ENCODE data around the gene LHB. TPM values are rescaled to one million over a fixed set of nuclear protein-coding genes. Genes with fewer than 3 reads are reported as not detected.
A peak's percentile ranks its signal among the peaks of the same experiment; 100 is the strongest.

The LHB gene
- total RNA-seq, 1 experiment from 2014 or later = not detected

- Histone ChIP-seq H3K9me2 (replicated peaks; ENCODE audit: low read length) (no peaks in the 10 kb centered on the region), H3K9ac (ENCODE audit: low read length) (no peak overlapping the region), H3K27me3 (ENCODE audit: low read length) (no peaks in the 10 kb centered on the region), H3K4me2 (ENCODE audit: low read length) (no peak overlapping the region), H3K4me3 (ENCODE audit: low read length) (no peak overlapping the region), H3K27ac (ENCODE audit: low read length) (no peak overlapping the region), H3K36me3 (ENCODE audit: low read depth, low read length) (no peaks in the 10 kb centered on the region), H3F3A (ENCODE audit: low read length, unreplicated experiment) (no peaks in the 10 kb centered on the region), H4K20me1 (ENCODE audit: low read length) (no peaks in the 10 kb centered on the region), H3K4me1 (ENCODE audit: insufficient read depth, low read length) (peaks cover 10% of the 10 kb centered on the region; the same call in 1 of the 2 replicates), H3K9me3 (ENCODE audit: low read length) (no peaks in the 10 kb centered on the region), H2AFZ (ENCODE audit: low read length) (no peak overlapping the region), H3K79me2 (ENCODE audit: low read length) (no peaks in the 10 kb centered on the region)
- ATAC-seq (no peak), DNase-seq (peak; percentile 26)
- no TSS peak for BruUV-seq (replicated peaks)
- intact Hi-C loops (cut with micrococcal nuclease) = no loop called here
- ChIA-PET CTCF (no interaction called here), POLR2A (ENCODE audit: unreplicated experiment) (no interaction called here)
- TF ChIP-seq EZH2 (IDR thresholded peaks at IDR 0.05; ENCODE audit: low read length, unreplicated experiment) = no peak
- no peak for TF ChIP-seq CTCF (conservative IDR thresholded peaks at IDR 0.05; ENCODE audit: low read depth, low read length)
- no peak for TF ChIP-seq EZH2phosphoT487 (IDR thresholded peaks at IDR 0.05; ENCODE audit: borderline replicate concordance, low read length)
Observed at GRCh38 chr19:49020931-49021895, 4.3 kb upstream of the LHB start.

- no peaks in the 10 kb centered on the region for H3K9me2 ChIP-seq (replicated peaks; ENCODE audit: low read length)
- no peaks in the 10 kb centered on the region for H3F3A ChIP-seq (ENCODE audit: low read length, unreplicated experiment)
- H3K9ac ChIP-seq (ENCODE audit: low read length) = no peak overlapping the region
- no peak overlapping the region for H2AFZ ChIP-seq (ENCODE audit: low read length)
- POLR2A ChIA-PET (ENCODE audit: unreplicated experiment) = no interaction called here
- no peak for TF ChIP-seq EZH2phosphoT487 (IDR thresholded peaks at IDR 0.05; ENCODE audit: borderline replicate concordance, low read length)
- TF ChIP-seq CTCF (conservative IDR thresholded peaks at IDR 0.05; ENCODE audit: low read depth, low read length) = no peak
- no peak for TF ChIP-seq EZH2 (IDR thresholded peaks at IDR 0.05; ENCODE audit: low read length, unreplicated experiment)
- no peak overlapping the region for H3K27ac ChIP-seq (ENCODE audit: low read length)
- no peak overlapping the region for H3K4me3 ChIP-seq (ENCODE audit: low read length)
- H3K4me1 ChIP-seq (ENCODE audit: insufficient read depth, low read length) = peaks cover 10% of the 10 kb centered on the region; the same call in 1 of the 2 replicates
- CTCF ChIA-PET = no interaction called here
- no peaks in the 10 kb centered on the region for H3K36me3 ChIP-seq (ENCODE audit: low read depth, low read length)
- H3K27me3 ChIP-seq (ENCODE audit: low read length) = no peaks in the 10 kb centered on the region
- intact Hi-C loops (cut with micrococcal nuclease) = no loop called here
- no TSS peak for BruUV-seq (replicated peaks)
- no peaks in the 10 kb centered on the region for H3K79me2 ChIP-seq (ENCODE audit: low read length)
- DNase-seq (no peak), ATAC-seq (no peak)
- H3K9me3 ChIP-seq (ENCODE audit: low read length) = no peaks in the 10 kb centered on the region
- no peak overlapping the region for H3K4me2 ChIP-seq (ENCODE audit: low read length)
- H4K20me1 ChIP-seq (ENCODE audit: low read length) = no peaks in the 10 kb centered on the region
Observed at GRCh38 chr19:49020342-49020741, 3.5 kb upstream of the LHB start.

Data from PC-3 (cell line).